HG02798 (cell line): ENCODE results near the gene XRCC5.

Experiments used
- ATAC-seq: cut with Tn5 transposase; IDR thresholded peaks from one replicate; pipeline ENCODE4 v1.9.1; 2021; ENCODE audit warnings: mild to moderate bottlenecking; ENCODE audit not compliant: unreplicated experiment, poor library complexity

Gene XRCC5

DNA sequence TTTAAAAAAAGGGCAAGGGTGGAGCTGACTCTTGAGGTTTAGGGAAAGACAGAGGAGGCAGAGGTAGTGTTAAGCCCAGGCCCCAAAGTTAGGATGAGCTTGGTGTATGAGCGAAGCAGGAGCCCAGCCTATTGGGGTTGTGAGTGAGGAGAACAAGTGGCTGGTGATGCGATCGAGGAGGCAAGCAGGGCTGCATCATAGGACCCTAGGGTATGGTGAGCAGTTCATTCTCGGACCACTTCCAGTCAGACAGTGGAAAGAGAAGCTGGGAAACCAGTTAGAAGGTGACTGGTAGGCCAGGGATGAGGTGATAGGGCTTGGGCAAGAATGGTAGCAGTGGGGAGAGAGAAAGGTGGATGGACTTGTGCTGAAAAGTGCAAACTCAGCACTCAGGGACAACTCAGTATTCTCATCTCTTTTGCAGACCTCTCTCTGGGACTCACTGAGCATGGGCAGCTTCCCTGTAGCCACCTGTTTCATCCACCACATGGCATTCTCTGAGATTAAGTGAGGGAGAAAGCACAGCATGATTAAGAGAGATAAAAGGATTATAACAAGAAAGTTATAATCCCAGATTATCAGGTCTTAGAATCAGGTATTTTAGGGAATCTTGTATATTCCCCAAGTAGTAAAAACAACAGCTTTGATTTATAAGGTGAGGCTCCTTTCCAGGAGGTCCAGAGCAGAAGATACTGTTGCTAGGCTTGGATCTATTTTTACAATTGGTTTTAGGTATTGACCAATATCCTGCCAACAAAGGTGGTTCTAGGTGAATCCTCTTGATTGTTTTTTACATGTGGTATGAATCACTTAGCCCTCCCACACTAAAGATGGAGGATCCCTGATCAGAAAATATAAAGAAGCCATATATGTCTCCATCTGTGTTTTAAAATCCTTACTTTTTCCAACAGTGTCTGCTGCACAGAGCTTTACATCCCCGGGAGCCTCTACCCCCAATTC, 38.3 kb downstream of the XRCC5 start:
- no peak for ATAC-seq

DNA sequence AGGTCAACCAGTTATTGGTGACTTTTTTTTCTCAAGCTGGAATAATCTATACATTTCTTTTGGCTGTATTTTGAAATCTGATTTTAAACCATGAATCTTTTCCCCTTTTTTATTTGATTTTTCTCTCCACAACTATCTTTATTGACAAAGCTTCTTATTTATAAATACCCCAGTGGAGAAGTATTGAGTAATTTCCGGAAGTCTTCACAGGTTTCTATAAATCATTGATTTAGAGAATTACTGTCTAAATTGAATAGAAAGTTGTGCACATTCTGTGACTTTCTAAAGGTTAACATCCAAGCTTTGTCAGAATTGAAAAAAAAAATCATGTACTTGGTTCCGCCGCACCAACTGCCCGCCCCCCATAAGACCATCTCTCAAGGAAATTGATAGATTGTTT, 39.8 kb downstream of the XRCC5 start:
- ATAC-seq: no peak

- ATAC-seq: no peak
Measured at GRCh38 chr2:216149741-216150140, 40.6 kb downstream of the XRCC5 start.

DNA sequence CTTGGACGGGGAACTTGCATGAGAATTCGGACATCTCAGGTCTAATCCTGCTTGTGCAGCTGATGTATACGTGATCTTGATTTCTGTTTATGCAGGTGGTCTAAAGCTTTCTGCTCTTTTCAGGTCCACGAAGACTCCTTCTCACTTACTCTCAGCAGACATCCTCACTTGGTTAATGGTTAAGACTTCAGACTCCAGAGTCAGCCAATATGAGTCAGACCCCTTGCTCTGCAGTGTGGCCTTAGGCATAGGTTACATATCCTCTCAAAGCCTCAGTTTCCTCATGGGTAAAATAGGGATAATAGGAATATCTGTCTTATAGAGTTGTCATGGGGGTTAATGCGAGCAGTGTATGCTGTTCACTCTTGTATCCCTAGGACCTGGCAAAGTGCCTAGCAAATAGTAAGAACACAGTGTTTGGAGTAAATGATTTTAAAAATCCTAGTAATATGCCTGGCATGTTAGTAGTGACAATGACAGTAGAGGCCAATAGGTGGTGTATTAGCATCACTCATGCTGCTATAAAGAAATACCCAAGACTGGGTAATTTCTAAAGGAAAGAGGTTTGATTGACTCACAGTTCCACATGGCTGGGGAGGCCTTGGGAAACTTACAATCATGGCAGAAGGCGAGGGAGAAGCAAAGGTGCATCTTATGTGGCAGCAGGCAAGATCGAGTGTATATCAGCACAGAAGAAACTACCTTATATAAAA, 42.3 kb downstream of the XRCC5 start:
- no peak for ATAC-seq

DNA sequence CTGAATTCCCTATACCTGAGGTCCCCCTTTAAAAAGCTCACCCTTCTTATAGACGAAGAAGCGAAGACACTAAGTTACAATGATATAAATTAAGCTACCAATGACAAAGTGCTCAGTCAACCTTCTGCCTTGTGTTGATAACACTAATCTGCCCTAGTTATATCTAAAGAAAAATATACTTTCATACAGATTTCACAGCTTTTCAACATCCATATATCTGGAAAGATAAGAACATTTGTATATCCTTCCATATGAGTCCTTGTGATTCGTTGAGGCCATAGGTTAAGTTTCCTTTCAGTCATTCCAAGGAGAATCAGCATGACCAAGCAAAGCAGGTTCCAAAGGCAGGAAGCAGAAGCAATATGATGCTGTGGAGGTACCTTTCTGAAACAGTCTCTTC, 46.8 kb downstream of the XRCC5 start:
- no peak for ATAC-seq

DNA sequence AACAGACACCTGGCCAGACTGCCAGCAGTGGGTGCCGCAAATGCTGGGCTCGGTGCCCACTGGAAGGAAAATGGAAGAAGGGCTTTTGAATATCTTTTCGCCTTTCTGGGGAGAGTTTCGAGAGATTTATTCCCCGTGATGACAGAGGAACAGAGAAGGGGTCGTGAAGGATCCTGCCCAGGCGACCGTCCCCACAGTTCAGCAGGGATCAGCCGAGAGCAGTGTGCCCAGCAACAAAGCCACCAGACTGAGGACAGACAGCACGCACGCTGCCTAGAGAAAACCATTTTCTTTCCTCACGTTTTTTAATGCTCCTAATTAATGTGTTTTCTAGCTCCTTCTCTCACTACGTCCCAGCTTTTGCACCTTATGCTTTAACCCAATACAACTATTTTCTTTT, 47.7 kb downstream of the XRCC5 start:
- ATAC-seq: no peak

- ATAC-seq: no peak
Measured at GRCh38 chr2:216159144-216159543, 50.0 kb downstream of the XRCC5 start.

DNA sequence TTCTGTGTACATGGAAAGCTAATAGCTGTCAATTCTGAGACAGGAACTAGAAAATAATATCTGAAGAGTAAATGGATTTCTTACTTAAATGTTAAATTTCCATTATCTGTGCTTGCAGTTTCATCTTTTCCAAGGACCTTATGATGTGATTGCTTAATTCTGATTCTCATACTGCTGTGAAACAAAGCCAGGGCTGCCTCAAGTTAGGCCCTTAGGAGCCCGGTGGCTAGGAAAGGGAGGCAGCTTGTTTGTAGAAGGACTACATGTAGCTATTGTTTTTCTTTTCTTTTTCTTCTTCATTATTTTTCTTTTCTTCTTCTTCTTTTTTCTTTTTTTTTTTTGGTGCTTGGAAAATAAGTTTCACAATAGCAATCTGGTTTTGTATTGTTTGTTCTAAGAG, 50.5 kb downstream of the XRCC5 start:
- ATAC-seq: no peak

DNA sequence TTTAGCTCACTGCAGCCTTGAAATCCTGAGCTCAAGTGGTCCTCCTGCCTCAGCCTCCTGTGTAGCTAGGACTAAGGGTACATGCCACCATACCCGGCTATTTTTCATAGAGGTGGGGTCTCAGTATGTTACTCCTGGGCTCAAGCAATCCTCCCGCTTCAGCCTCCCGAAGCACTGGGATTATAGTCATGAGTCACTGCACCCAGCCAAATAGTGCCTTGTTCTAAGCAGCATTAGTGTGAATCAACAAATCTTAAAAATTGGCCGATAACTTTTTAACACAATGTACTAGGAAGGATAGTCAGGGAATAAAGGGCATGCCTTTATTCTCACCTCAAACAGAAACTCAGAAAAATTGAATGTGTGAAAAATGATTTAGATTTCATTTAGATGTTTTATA, 51.6 kb downstream of the XRCC5 start:
- no peak for ATAC-seq

GRCh38 chr2:216161967-216162366, 52.8 kb downstream of the XRCC5 start:
- ATAC-seq: no peak

GRCh38 chr2:216163518-216163917, 54.4 kb downstream of the XRCC5 start:
- ATAC-seq: no peak

- ATAC-seq: no peak
Measured at GRCh38 chr2:216164087-216164486, 54.9 kb downstream of the XRCC5 start.

- ATAC-seq: no peak
Measured at GRCh38 chr2:216164576-216164975, 55.4 kb downstream of the XRCC5 start.

- no peak for ATAC-seq
Measured at GRCh38 chr2:216165711-216166110, 56.6 kb downstream of the XRCC5 start.

GRCh38 chr2:216169087-216169486, 59.9 kb downstream of the XRCC5 start:
- no peak for ATAC-seq

DNA sequence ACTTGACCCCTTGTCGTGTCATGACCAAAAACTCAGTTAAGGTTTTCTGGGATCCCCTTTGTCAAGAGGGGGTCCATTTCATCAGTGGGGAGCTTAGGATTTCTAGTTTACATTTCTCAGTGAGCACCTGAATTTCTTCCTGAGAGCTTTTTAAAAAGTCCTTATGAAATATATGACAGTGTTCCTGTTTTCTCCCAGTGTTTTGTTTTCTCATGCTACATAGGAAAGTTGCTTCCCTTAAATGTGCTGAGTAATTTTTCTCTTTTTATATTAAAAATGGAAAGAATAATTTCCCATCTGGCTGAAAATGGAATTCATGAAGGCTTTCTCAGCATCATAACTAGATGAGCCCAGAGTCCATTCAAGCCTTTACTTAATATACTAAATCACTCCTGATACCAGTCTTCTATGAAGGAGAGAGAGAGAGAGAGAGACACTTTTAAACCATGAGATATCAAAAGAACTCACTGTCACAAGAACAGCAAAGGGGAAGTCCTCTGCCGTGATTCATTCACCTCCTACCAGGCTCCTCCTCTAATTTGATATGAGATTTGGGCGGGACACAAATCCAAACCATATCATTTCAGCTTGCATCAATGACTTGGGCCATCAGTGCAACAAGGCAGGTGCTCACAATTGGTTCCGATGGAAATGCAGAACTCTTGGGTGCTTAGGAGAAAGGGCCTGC, 61.1 kb downstream of the XRCC5 start:
- ATAC-seq: no peak

DNA sequence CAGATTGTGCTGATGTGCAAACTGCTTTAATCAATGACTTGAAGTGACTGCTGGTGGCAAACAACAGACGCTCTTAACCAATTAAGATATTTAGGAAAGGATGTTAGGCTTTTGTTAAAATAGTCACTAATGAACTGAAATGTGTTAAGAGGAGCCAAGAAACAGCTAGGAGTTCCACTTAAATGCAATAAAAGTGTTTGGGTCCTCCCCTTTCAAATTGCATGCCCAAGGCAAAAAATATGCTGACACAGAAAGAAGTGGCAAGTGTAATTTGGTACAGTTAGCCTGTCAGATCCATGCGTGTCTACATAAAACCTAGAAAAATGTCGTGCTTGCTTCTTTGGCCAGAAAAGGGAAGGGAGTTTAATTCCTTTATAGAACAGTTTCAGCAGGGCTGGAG, 61.9 kb downstream of the XRCC5 start:
- no peak for ATAC-seq

GRCh38 chr2:216172493-216172892, 63.3 kb downstream of the XRCC5 start:
- ATAC-seq: no peak

DNA sequence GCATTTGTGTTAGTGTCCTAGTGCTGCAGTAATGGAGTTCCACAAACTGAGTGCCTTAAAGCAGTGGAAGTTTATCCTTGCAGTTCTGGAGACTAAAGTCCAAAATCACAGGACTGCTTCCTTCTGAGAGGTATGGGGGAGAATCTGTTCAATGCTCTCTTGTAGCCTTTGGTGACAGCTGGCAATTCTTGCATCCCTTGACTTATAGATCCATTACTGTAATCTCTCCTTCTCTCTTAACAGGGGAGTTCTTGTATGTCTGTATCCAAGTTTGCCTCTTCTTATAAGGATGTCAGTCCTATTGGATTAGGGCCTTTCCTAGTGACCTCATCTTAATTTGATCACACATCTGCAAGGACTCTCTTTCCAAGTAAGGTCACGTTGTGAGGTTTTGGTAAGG, 69.9 kb downstream of the XRCC5 start:
- no peak for ATAC-seq

DNA sequence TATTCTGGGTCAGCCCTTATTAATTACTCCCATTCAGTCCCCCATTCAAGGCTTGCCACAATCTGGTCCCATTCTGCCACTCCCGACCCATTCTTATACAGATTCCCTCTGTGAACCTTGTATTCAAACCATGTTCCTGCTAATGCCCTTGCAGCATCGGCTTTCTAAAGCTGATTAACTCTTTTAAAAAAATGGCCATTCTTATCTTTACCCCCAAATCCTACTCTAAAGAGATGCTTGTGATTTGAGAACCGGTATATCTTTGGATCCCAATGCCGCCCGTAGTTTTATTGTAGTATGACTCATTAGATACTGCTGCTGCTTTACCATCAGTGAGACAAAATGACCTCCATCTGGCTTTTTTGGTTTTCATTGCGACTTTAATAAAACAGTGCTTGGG, 72.2 kb downstream of the XRCC5 start:
- ATAC-seq: no peak

- no peak for ATAC-seq
Measured at GRCh38 chr2:216181953-216182461, 72.9 kb downstream of the XRCC5 start.
